ENCODE measurements around the gene KCNH6.

GRCh38 chr17:63589646-63590045 is 66.5 kb downstream of the KCNH6 start:
- TF ChIP-seq CTCF (IDR thresholded peaks at IDR 0.05), result no peak
- TF ChIP-seq NRF1 (IDR thresholded peaks at IDR 0.05; ENCODE audit: low read depth, low read length), result no peak
- no peak for TF ChIP-seq ELF1 (IDR thresholded peaks at IDR 0.05)
- no peak for TF ChIP-seq RAD21 (IDR thresholded peaks at IDR 0.05; ENCODE audit: low read length)
- no peak for TF ChIP-seq SMC3 (IDR thresholded peaks at IDR 0.05; ENCODE audit: low read depth, low read length)
- TF ChIP-seq JUND (IDR thresholded peaks at IDR 0.05), result no peak
- TF ChIP-seq TCF12 (IDR thresholded peaks at IDR 0.05), result no peak
- no peak for TF ChIP-seq FOXM1 (IDR thresholded peaks at IDR 0.05; ENCODE audit: low read depth)
- no peak for TF ChIP-seq RFX5 (IDR thresholded peaks at IDR 0.05; ENCODE audit: low read length)
- TF ChIP-seq YY1 (IDR thresholded peaks at IDR 0.05; ENCODE audit: low read depth), result no peak
- no peak for TF ChIP-seq REST (IDR thresholded peaks at IDR 0.05; ENCODE audit: low read depth, low read length)
- TF ChIP-seq USF1 (IDR thresholded peaks at IDR 0.05; ENCODE audit: borderline replicate concordance, low read depth), result no peak
- no peak for TF ChIP-seq EP300 (IDR thresholded peaks at IDR 0.05; ENCODE audit: borderline replicate concordance in 1 of 2, low read depth in 1 of 2, low read length in 1 of 2)
- TF ChIP-seq TEAD4 (IDR thresholded peaks at IDR 0.05; ENCODE audit: borderline replicate concordance, insufficient read depth), result no peak

All from SK-N-SH (cell line).